AG09309 (cell line): ENCODE measurements around the gene TNFRSF18.

ENCODE experiments used
- DNase-seq: peaks from one replicate; pipeline ENCODE4 v3.0.0-alpha.2; 2010; ENCODE audit warnings: low read depth
- H3K4me3 ChIP-seq: 2 replicates; pipeline ENCODE4 v1.5.1; 2011; ENCODE audit warnings: mild to moderate bottlenecking, low read depth, low read length, moderate library complexity; ENCODE audit not compliant: control insufficient read depth
- TF ChIP-seq, protein P1 (sequence below): IDR thresholded peaks from 2 replicates; pipeline ENCODE4 v1.5.1; 2011; ENCODE audit warnings: mild to moderate bottlenecking, low read depth, low read length, inconsistent platforms; ENCODE audit not compliant: insufficient read depth, control insufficient read depth; ENCODE audit errors: missing control alignments

The TNFRSF18 gene

DNA sequence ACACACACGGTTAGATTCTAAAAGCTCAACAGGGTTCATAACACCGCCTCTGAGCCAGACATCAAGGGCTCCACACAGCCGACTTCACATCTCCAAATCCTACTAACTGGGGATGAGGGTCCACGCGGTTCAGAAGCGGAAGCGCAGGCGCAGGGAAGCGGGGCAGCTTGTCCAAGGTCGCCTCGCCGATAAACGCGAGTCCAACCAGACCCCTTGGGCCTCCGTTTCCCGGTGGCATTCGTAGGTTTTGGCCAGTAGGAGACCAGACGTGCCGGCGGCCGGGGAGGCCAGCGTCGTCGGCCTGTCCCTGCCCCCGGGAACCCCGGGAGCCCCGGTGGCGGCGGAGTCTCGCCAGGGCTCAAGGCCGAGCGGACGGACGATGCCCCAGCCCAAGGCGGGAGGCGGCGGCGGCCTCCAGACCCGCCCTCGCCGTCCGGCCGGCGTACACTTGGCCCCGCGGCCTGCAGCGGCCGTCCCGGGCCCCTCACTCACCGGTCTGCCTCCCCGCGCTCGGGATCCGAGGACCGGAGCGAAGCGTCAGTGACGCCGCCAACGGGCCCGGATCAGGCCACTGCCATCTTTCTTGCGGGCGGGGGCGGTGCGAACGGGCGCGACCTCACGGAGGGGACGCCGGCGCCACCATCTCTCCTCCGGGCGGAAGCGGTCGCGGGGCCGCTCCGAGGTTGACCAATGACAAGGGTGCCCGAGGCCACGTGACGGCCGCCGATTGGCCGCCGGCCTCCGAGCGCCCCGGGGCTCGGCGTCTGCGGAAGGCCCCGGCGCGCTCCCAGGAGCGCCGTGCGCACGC is 25.2 kb upstream of the TNFRSF18 start, which contains the start of gene SDF4:
SDF4 (minus strand) TSS at position 602 of the 808 bp plus-strand sequence. CDS start 3,229 bp downstream, outside the sequence.
- H3K4me3 ChIP-seq: peak within 1 kb of the TSS; percentile 93
- peak; percentile 76 for DNase-seq
- TF ChIP-seq, protein P1, sequence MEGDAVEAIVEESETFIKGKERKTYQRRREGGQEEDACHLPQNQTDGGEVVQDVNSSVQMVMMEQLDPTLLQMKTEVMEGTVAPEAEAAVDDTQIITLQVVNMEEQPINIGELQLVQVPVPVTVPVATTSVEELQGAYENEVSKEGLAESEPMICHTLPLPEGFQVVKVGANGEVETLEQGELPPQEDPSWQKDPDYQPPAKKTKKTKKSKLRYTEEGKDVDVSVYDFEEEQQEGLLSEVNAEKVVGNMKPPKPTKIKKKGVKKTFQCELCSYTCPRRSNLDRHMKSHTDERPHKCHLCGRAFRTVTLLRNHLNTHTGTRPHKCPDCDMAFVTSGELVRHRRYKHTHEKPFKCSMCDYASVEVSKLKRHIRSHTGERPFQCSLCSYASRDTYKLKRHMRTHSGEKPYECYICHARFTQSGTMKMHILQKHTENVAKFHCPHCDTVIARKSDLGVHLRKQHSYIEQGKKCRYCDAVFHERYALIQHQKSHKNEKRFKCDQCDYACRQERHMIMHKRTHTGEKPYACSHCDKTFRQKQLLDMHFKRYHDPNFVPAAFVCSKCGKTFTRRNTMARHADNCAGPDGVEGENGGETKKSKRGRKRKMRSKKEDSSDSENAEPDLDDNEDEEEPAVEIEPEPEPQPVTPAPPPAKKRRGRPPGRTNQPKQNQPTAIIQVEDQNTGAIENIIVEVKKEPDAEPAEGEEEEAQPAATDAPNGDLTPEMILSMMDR: no peak

DNA sequence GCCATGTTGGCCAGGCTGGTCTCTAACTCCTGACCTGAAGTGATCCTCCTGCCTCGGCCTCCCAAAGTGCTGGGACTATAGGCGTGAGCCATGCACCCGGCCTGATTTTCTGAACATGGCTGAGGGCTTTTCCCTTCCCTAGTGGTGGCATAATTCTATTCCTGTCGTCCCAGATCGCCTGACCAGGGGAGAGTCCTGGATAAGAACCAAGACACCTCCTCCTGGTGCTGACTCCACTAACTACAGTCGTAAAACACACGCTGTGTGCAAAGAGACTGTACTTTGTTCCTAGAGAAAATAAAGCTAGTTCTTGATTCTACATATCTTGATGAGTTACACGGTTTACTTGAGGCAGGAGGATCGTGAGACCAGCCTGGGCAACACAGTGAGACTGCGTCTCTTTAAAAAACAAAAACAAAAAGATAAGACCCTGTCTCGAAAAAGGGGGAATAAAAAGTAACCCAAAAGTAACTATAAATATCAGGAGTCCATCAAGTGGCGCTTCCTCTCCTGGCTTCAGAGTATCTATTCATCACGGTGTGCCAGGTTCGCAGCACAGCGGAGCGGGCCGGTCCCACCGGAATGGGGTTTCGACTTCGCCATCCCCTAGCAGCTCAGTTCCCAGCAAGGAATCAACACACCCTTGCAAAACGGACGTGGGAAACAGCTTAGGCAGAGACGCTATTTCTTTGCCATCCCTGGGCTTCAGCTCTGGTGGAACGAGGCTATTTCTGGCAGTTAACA is 24.4 kb upstream of the TNFRSF18 start:
- peak overlapping the region; percentile 93 for H3K4me3 ChIP-seq
- TF ChIP-seq, protein P1: peak; percentile 51
- peak; percentile 49 for DNase-seq

DNA sequence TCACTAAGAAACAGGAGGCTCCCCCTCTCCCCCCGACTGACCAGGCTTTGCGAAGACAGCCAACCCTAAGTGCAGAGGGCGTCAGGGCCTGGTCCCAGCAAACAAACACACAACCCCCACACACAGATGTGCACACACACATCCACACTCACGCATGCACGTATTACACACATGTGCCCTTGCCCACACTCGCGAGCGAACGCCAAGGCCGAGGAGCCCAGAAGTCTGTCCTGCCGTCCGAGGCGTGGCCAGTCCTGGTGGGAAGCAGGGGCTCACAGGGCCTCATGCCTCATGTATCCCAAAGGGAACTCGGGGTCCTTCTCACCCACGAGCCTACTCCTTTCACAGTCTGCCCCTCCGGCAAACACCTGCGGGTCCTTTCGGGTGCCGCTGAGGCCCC is 23.4 kb upstream of the TNFRSF18 start:
- no peak overlapping the region for H3K4me3 ChIP-seq
- no peak for DNase-seq
- TF ChIP-seq, protein P1: no peak

DNA sequence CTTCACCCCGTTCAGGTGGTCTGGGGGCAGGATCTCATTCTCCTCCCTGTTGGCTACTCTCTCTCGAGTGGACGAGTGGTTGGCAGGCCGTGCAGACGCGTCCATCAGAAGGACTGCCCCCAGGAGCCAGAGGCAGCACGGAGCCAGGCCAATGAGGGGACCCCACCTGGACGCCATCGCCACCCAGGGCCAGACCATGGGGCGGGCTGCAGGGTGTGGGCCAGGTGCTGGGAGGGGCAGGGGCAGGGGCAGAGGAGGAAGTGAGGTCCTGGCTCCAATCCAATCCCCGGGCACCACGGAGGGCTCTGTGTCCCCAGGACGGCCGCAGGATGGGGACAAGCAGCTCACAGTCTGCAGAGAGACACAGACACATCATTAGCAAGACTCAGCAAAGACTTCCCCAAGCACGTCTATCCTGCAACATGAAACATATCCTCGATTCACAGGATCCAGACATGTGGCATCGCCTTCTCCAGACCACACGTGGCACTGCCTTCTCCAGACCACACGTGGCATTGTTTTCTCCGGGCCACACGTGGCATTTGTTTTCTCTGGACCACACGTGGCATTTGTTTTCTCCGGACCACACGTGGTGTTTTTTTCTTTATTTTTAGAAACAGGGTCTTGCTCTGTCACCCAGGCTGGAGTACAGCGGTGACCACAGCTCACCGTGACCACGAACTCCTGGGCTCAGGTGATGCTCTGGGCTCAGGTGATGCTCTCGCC is 22.4 kb upstream of the TNFRSF18 start:
- TF ChIP-seq, protein P1: no peak
- DNase-seq: no peak
- H3K4me3 ChIP-seq: no peak overlapping the region

DNA sequence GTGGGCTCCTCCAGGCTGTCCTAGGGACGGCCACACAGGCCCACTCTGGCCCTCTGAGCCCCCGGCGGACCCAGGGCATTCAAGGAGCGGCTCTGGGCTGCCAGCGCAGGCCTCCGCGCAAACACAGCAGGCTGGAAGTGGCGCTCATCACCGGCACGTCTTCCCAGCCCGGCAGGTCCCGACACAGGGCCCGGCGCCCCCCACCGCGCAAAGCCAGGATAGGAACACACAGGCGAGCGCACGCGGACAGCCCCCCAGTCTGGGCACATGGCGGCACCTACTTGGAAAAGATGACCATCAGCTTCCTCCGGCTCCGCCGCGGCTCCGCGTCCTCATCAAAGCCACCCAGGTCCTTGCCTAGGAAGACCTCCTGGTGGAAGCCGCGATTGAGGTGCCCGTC is 21.8 kb upstream of the TNFRSF18 start:
- TF ChIP-seq, protein P1: no peak
- no peak overlapping the region for H3K4me3 ChIP-seq
- DNase-seq: no peak

DNA sequence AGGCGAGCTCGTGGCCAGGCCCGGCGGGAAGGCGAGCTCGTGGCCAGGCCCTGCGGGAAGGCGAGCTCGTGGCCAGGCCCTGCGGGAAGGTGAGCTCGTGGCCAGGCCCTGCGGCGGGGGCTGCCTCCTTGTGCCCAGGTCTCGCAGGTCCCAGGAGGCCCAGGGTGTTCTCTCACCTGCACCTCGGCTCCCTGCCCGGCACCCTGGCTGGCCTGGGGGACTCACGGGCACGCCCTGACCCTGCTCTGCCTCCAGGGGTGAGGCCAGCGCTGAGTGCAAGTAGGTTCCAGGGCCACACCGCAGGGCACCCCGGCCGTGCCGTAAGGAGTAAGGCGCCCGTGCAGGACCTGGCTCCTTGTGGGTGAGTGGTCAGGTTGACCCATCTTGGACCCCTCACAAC is 21.0 kb upstream of the TNFRSF18 start:
- H3K4me3 ChIP-seq: no peak overlapping the region
- TF ChIP-seq, protein P1: no peak
- DNase-seq: no peak
